ENCODE measurements around the gene MX1. TPM values are rescaled to one million over a fixed set of nuclear protein-coding genes. Genes with fewer than 3 reads are reported as not detected.

Gene MX1
- polyA plus RNA-seq, 1 donor from 2014 or later: 0.07 TPM

- no peaks in the 10 kb centered on the region for H3K9me3 ChIP-seq (ENCODE audit: low read length)
- H3K4me2 ChIP-seq (ENCODE audit: low read length): no peak overlapping the region
- no peaks in the 10 kb centered on the region for H3K9me2 ChIP-seq (ENCODE audit: insufficient read depth, low read length)
- H3K36me3 ChIP-seq (ENCODE audit: insufficient read depth, low read length): no peaks in the 10 kb centered on the region
- H3K27ac ChIP-seq (ENCODE audit: low read length): no peak overlapping the region
- TF ChIP-seq RAD21 (conservative IDR thresholded peaks at IDR 0.05) (no peak), TAF1 (IDR thresholded peaks at IDR 0.05; ENCODE audit: low read depth) (no peak), EP300 (conservative IDR thresholded peaks at IDR 0.05; ENCODE audit: poor library complexity, severe bottlenecking) (no peak), MXI1 (conservative IDR thresholded peaks at IDR 0.05; ENCODE audit: poor library complexity, severe bottlenecking) (no peak), CTCF (IDR thresholded peaks at IDR 0.05; ENCODE audit: poor library complexity, severe bottlenecking) (no peak), SMC3 (conservative IDR thresholded peaks at IDR 0.05; ENCODE audit: poor library complexity) (no peak), REST (IDR thresholded peaks at IDR 0.05; ENCODE audit: borderline replicate concordance) (no peak), EZH2 (IDR thresholded peaks at IDR 0.05; ENCODE audit: borderline replicate concordance, insufficient read depth, low read length, poor library complexity, severe bottlenecking) (no peak), POLR2AphosphoS5 (IDR thresholded peaks at IDR 0.05) (no peak)
- H3K79me2 ChIP-seq (replicated peaks; ENCODE audit: insufficient read depth, low read length): no peaks in the 10 kb centered on the region
- no peaks in the 10 kb centered on the region for H4K20me1 ChIP-seq (ENCODE audit: insufficient read depth)
- no peaks in the 10 kb centered on the region for H3F3A ChIP-seq (ENCODE audit: insufficient read depth, low read length, poor library complexity, severe bottlenecking)
- no peak overlapping the region for H3K4me3 ChIP-seq (ENCODE audit: low read length)
- H3K27me3 ChIP-seq (ENCODE audit: insufficient read depth, low read depth, low read length): no peaks in the 10 kb centered on the region
- no peak overlapping the region for H3K9ac ChIP-seq (ENCODE audit: low read length)
- H2AFZ ChIP-seq (ENCODE audit: low read depth, low read length): no peak overlapping the region
These were observed 39.2 kb downstream of the MX1 start for GRCh38 chr21:41465176-41465781.

GRCh38 chr21:41466024-41466820 is 40.2 kb downstream of the MX1 start:
- Histone ChIP-seq H3K79me2 (replicated peaks; ENCODE audit: insufficient read depth, low read length) (no peaks in the 10 kb centered on the region), H3K4me2 (ENCODE audit: low read length) (no peak overlapping the region), H3K4me3 (ENCODE audit: low read length) (no peak overlapping the region), H3K27ac (ENCODE audit: low read length) (no peak overlapping the region), H3K9me2 (ENCODE audit: insufficient read depth, low read length) (no peaks in the 10 kb centered on the region), H3K36me3 (ENCODE audit: insufficient read depth, low read length) (no peaks in the 10 kb centered on the region), H3F3A (ENCODE audit: insufficient read depth, low read length, poor library complexity, severe bottlenecking) (no peaks in the 10 kb centered on the region), H3K9ac (ENCODE audit: low read length) (no peak overlapping the region), H3K27me3 (ENCODE audit: insufficient read depth, low read depth, low read length) (no peaks in the 10 kb centered on the region), H2AFZ (ENCODE audit: low read depth, low read length) (no peak overlapping the region), H4K20me1 (ENCODE audit: insufficient read depth) (no peaks in the 10 kb centered on the region), H3K9me3 (ENCODE audit: low read length) (no peaks in the 10 kb centered on the region)
- TF ChIP-seq MXI1 (conservative IDR thresholded peaks at IDR 0.05; ENCODE audit: poor library complexity, severe bottlenecking): no peak
- TF ChIP-seq REST (IDR thresholded peaks at IDR 0.05; ENCODE audit: borderline replicate concordance): no peak
- no peak for TF ChIP-seq EZH2 (IDR thresholded peaks at IDR 0.05; ENCODE audit: borderline replicate concordance, insufficient read depth, low read length, poor library complexity, severe bottlenecking)
- no peak for TF ChIP-seq POLR2AphosphoS5 (IDR thresholded peaks at IDR 0.05)
- TF ChIP-seq TAF1 (IDR thresholded peaks at IDR 0.05; ENCODE audit: low read depth): no peak
- no peak for TF ChIP-seq CTCF (IDR thresholded peaks at IDR 0.05; ENCODE audit: poor library complexity, severe bottlenecking)
- TF ChIP-seq EP300 (conservative IDR thresholded peaks at IDR 0.05; ENCODE audit: poor library complexity, severe bottlenecking): no peak
- TF ChIP-seq RAD21 (conservative IDR thresholded peaks at IDR 0.05): no peak
- TF ChIP-seq SMC3 (conservative IDR thresholded peaks at IDR 0.05; ENCODE audit: poor library complexity): no peak
